ENCODE results near the gene PCDHA11.
"Not testable (repeated sequence)": the region's sequence is repeated elsewhere in the genome, so short reads cannot be mapped to it uniquely, and the experiment has no call there.

Gene PCDHA11, protein sequence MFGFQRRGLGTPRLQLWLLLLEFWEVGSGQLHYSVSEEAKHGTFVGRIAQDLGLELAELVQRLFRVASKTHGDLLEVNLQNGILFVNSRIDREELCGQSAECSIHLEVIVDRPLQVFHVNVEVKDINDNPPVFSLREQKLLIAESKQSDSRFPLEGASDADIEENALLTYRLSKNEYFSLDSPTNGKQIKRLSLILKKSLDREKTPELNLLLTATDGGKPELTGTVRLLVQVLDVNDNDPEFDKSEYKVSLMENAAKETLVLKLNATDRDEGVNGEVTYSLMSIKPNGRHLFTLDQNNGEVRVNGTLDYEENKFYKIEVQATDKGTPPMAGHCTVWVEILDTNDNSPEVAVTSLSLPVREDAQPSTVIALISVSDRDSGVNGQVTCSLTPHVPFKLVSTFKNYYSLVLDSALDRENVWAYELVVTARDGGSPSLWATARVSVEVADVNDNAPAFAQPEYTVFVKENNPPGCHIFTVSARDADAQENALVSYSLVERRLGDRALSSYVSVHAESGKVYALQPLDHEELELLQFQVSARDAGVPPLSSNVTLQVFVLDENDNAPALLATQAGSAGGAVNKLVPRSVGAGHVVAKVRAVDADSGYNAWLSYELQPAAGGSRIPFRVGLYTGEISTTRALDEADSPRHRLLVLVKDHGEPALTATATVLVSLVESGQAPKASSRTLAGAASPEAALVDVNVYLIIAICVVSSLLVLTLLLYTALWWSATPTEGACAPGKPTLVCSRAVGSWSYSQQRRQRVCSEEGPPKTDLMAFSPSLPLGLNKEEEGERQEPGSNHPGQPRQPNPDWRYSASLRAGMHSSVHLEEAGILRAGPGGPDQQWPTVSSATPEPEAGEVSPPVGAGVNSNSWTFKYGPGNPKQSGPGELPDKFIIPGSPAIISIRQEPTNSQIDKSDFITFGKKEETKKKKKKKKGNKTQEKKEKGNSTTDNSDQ

DNA sequence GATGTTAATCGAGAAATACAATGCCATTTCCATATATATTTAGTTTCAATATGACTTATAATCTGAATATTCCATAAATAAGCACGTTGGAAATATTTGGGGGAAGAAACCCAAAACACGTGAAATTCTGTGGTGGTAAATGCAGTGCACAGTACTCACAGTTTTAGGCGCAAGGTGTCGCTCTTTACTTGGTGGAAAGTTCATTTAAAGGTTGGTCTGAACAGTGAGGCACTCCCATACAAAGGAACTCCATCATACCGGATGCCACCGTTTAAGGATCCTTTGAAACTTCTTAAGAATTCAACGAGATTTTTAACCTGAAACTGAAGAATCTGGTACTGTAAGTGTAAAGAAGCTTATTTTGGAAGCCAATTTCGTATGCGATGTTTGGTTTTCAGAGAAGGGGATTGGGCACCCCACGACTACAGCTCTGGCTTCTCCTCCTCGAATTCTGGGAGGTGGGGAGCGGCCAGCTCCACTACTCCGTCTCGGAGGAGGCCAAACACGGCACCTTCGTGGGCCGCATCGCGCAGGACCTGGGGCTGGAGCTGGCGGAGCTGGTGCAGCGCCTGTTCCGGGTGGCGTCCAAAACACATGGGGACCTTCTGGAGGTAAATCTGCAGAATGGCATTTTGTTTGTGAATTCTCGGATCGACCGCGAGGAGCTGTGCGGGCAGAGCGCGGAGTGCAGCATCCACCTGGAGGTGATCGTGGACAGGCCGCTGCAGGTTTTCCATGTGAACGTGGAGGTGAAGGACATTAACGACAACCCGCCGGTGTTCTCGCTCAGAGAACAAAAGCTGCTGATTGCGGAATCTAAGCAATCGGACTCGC, at the start of gene PCDHA11:
Gene PCDHA11, plus strand, starts transcription at position 237 of the 834 bp plus-strand sequence. Its CDS starts 147 bp downstream, at position 384.
- H3K4me3 ChIP-seq (ENCODE audit: low read depth, low read length): no peak within 1 kb of the TSS
- H3K27me3 ChIP-seq (ENCODE audit: insufficient read depth, low read length): peaks cover 4% of the 10 kb centered on the region; the same call in 1 of the 2 replicates
- H3K4me1 ChIP-seq (ENCODE audit: control insufficient read depth, insufficient read depth, low read length, unreplicated experiment): no peaks in the 10 kb centered on the region
- H2AFZ ChIP-seq (ENCODE audit: low read length, unreplicated experiment): no peak within 1 kb of the TSS
- no peaks in the 10 kb centered on the region for H3K79me2 ChIP-seq (ENCODE audit: control insufficient read depth, insufficient read depth, low read length, unreplicated experiment)
- no peaks in the 10 kb centered on the region for H3K36me3 ChIP-seq (ENCODE audit: insufficient read depth, low read length)
- no peak within 1 kb of the TSS for H3K27ac ChIP-seq (ENCODE audit: low read depth, low read length)

DNA sequence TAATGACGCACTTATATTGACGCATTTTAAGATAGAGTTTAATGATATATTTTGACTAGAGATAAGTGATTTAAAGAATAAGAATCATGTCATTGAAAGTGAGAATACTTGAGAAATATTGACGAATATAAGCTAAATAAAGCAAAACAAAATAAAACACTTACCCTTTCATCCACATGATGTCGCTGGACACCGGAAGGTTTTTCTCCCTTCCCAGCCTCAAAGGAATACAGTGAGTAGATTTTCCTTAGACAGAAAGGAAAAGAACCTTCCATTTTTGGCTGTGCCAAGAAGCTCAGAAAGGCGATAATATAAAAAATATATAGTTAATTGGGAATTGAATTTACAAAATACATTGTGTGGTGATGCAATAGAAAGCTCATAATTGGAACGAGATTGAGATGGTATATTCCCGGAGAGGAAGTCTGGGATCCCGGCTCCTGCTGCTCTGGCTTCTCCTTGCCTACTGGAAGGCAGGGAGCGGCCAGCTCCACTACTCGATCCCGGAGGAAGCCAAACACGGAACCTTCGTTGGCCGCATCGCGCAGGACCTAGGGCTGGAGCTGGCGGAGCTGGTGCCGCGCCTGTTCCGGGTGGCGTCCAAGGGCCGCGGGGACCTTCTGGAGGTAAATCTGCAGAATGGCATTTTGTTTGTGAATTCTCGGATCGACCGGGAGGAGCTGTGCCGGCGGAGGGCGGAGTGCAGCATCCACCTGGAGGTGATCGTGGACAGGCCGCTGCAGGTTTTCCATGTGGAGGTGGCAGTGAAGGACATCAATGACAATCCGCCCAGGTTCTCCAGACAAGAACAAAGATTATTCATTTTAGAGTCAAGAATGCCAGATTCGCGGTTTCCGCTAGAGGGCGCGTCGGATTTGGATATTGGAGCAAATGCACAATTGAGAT, 47.1 kb upstream of the PCDHA11 start, which contains the start of gene PCDHA5:
Gene PCDHA5, plus strand, starts transcription at position 239 of the 906 bp plus-strand sequence.
- Histone ChIP-seq H3K4me1 (ENCODE audit: control insufficient read depth, insufficient read depth, low read length, unreplicated experiment) (no peaks in the 10 kb centered on the region), H3K4me3 (ENCODE audit: low read depth, low read length) (no peak within 1 kb of the TSS), H3K27me3 (ENCODE audit: insufficient read depth, low read length) (no peaks in the 10 kb centered on the region; the same call in 1 of the 2 replicates), H3K36me3 (ENCODE audit: insufficient read depth, low read length) (no peaks in the 10 kb centered on the region), H3K79me2 (ENCODE audit: control insufficient read depth, insufficient read depth, low read length, unreplicated experiment) (no peaks in the 10 kb centered on the region), H3K27ac (ENCODE audit: low read depth, low read length) (no peak within 1 kb of the TSS), H2AFZ (ENCODE audit: low read length, unreplicated experiment) (no peak within 1 kb of the TSS)

GRCh38 chr5:140822281-140822629, 46.5 kb upstream of the PCDHA11 start:
- Histone ChIP-seq H3K27ac (ENCODE audit: low read depth, low read length) (no peak overlapping the region), H2AFZ (ENCODE audit: low read length, unreplicated experiment) (no peak overlapping the region), H3K4me1 (ENCODE audit: control insufficient read depth, insufficient read depth, low read length, unreplicated experiment) (no peaks in the 10 kb centered on the region), H3K27me3 (ENCODE audit: insufficient read depth, low read length) (no peaks in the 10 kb centered on the region; the same call in 1 of the 2 replicates), H3K36me3 (ENCODE audit: insufficient read depth, low read length) (no peaks in the 10 kb centered on the region), H3K79me2 (ENCODE audit: control insufficient read depth, insufficient read depth, low read length, unreplicated experiment) (no peaks in the 10 kb centered on the region), H3K4me3 (ENCODE audit: low read depth, low read length) (no peak overlapping the region)

GRCh38 chr5:140822969-140823368, 45.8 kb upstream of the PCDHA11 start:
- not testable (repeated sequence) for H3K4me1 ChIP-seq (ENCODE audit: control insufficient read depth, insufficient read depth, low read length, unreplicated experiment); H3K27ac ChIP-seq (ENCODE audit: low read depth, low read length); H2AFZ ChIP-seq (ENCODE audit: low read length, unreplicated experiment); H3K36me3 ChIP-seq (ENCODE audit: insufficient read depth, low read length); H3K79me2 ChIP-seq (ENCODE audit: control insufficient read depth, insufficient read depth, low read length, unreplicated experiment); H3K4me3 ChIP-seq (ENCODE audit: low read depth, low read length); H3K27me3 ChIP-seq (ENCODE audit: insufficient read depth, low read length)

DNA sequence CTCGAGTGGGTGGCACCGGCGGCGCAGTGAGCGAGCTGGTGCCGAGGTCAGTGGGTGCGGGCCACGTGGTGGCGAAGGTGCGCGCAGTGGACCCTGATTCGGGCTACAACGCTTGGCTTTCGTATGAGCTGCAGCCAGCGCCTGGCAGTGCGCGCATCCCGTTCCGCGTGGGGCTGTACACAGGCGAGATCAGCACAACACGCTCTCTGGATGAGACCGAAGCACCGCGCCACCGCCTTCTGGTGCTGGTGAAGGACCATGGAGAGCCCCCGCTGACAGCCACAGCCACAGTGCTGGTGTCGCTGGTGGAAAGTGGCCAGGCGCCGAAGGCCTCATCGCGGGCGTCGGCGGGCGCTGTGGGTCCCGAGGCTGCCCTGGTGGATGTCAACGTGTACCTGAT, 45.3 kb upstream of the PCDHA11 start:
- Histone ChIP-seq H3K79me2 (ENCODE audit: control insufficient read depth, insufficient read depth, low read length, unreplicated experiment) (no peaks in the 10 kb centered on the region), H2AFZ (ENCODE audit: low read length, unreplicated experiment) (no peak overlapping the region), H3K36me3 (ENCODE audit: insufficient read depth, low read length) (no peaks in the 10 kb centered on the region), H3K4me1 (ENCODE audit: control insufficient read depth, insufficient read depth, low read length, unreplicated experiment) (no peaks in the 10 kb centered on the region), H3K27ac (ENCODE audit: low read depth, low read length) (no peak overlapping the region), H3K27me3 (ENCODE audit: insufficient read depth, low read length) (no peaks in the 10 kb centered on the region; the same call in 1 of the 2 replicates), H3K4me3 (ENCODE audit: low read depth, low read length) (no peak overlapping the region)

GRCh38 chr5:140827704-140828361, 40.9 kb upstream of the PCDHA11 start, which contains the start of gene PCDHA6:
TSS of gene PCDHA6 (plus strand) at chr5:140827960. CDS start at chr5:140828092, 132 bp downstream.
- no peaks in the 10 kb centered on the region; the same call in 1 of the 2 replicates for H3K27me3 ChIP-seq (ENCODE audit: insufficient read depth, low read length)
- no peaks in the 10 kb centered on the region for H3K36me3 ChIP-seq (ENCODE audit: insufficient read depth, low read length)
- H3K4me1 ChIP-seq (ENCODE audit: control insufficient read depth, insufficient read depth, low read length, unreplicated experiment): no peaks in the 10 kb centered on the region
- H3K27ac ChIP-seq (ENCODE audit: low read depth, low read length): no peak within 1 kb of the TSS
- no peaks in the 10 kb centered on the region for H3K79me2 ChIP-seq (ENCODE audit: control insufficient read depth, insufficient read depth, low read length, unreplicated experiment)
- no peak within 1 kb of the TSS for H2AFZ ChIP-seq (ENCODE audit: low read length, unreplicated experiment)
- no peak within 1 kb of the TSS for H3K4me3 ChIP-seq (ENCODE audit: low read depth, low read length)

DNA sequence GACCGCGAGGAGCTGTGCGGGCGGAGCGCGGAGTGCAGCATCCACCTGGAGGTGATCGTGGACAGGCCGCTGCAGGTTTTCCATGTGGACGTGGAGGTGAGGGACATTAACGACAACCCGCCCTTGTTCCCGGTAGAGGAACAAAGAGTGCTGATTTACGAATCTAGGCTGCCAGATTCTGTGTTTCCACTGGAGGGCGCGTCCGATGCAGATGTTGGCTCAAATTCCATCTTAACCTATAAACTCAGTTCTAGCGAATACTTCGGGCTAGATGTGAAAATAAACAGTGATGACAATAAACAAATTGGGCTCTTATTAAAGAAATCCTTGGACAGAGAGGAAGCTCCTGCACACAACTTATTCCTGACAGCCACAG, 40.4 kb upstream of the PCDHA11 start:
- H2AFZ ChIP-seq (ENCODE audit: low read length, unreplicated experiment): no peak overlapping the region
- no peaks in the 10 kb centered on the region for H3K79me2 ChIP-seq (ENCODE audit: control insufficient read depth, insufficient read depth, low read length, unreplicated experiment)
- no peaks in the 10 kb centered on the region for H3K36me3 ChIP-seq (ENCODE audit: insufficient read depth, low read length)
- no peak overlapping the region for H3K27ac ChIP-seq (ENCODE audit: low read depth, low read length)
- H3K4me1 ChIP-seq (ENCODE audit: control insufficient read depth, insufficient read depth, low read length, unreplicated experiment): no peaks in the 10 kb centered on the region
- H3K27me3 ChIP-seq (ENCODE audit: insufficient read depth, low read length): no peaks in the 10 kb centered on the region; the same call in 1 of the 2 replicates
- no peak overlapping the region for H3K4me3 ChIP-seq (ENCODE audit: low read depth, low read length)

GRCh38 chr5:140829511-140830501, 39.0 kb upstream of the PCDHA11 start:
- not testable (repeated sequence) for H3K27ac ChIP-seq (ENCODE audit: low read depth, low read length); H3K36me3 ChIP-seq (ENCODE audit: insufficient read depth, low read length); H3K4me3 ChIP-seq (ENCODE audit: low read depth, low read length); H3K4me1 ChIP-seq (ENCODE audit: control insufficient read depth, insufficient read depth, low read length, unreplicated experiment); H3K27me3 ChIP-seq (ENCODE audit: insufficient read depth, low read length); H2AFZ ChIP-seq (ENCODE audit: low read length, unreplicated experiment); H3K79me2 ChIP-seq (ENCODE audit: control insufficient read depth, insufficient read depth, low read length, unreplicated experiment)

Data from ACC112 (cell line).